Breast epithelium (tissue), 4 donors: Measurements from ENCODE around the gene TFCP2L1. TPM values are rescaled to one million over a fixed set of nuclear protein-coding genes. Genes with fewer than 3 reads are reported as not detected.

Experiments used
- DNase-seq, 2 donors: peaks; one replicate each; pipeline ENCODE4 v3.0.0-alpha.2; 2019; ENCODE audit warnings: low spot score in 2 of 2
- H3K27ac ChIP-seq, 2 donors: fragments of 200-600 bp; sonication (generic) in 1 of 2; one replicate each; pipeline ENCODE4 v1.5.1; 2016 to 2019; ENCODE audit warnings: mild to moderate bottlenecking in 1 of 2
- H3K27me3 ChIP-seq, 2 donors: fragments of 200-600 bp; sonication (generic) in 1 of 2; one replicate each; pipeline versions ENCODE4 v1.5.1 to v1.6.0; 2017 to 2019; ENCODE audit warnings: control low read depth in 1 of 2, mild to moderate bottlenecking in 1 of 2
- H3K36me3 ChIP-seq: fragments of 200-600 bp; one replicate; pipeline ENCODE4 v1.5.1; 2019
- H3K4me1 ChIP-seq, 2 donors: fragments of 200-600 bp; sonication (generic); one replicate each; pipeline ENCODE4 v1.5.1; 2016 to 2019; ENCODE audit warnings: control low read depth in 1 of 2
- H3K4me3 ChIP-seq, 3 donors: fragments of 200-600 bp; sonication (generic); 1 replicate in 2 of 3; 2 replicates in 1 of 3; pipeline ENCODE4 v1.5.1; 2016 to 2019; ENCODE audit warnings: mild to moderate bottlenecking in 3 of 3, moderate library complexity in 2 of 3
- H3K9me3 ChIP-seq, 2 donors: fragments of 200-600 bp; sonication (generic) in 1 of 2; one replicate each; pipeline ENCODE4 v1.5.1; 2016 to 2019; ENCODE audit warnings: control low read depth in 1 of 2
- CTCF ChIP-seq, 3 donors: fragments of 450-650 bp; IDR thresholded peaks; one replicate each; pipeline ENCODE4 v1.5.1; 2016 to 2017; ENCODE audit warnings: antibody characterized with exemption in 3 of 3, mild to moderate bottlenecking in 3 of 3, moderate library complexity in 3 of 3
- POLR2A ChIP-seq: fragments of 450-650 bp; IDR thresholded peaks from one replicate; pipeline ENCODE4 v1.6.1; 2016; ENCODE audit warnings: antibody characterized with exemption, mild to moderate bottlenecking, moderate library complexity
- POLR2AphosphoS5 ChIP-seq, 3 donors: sonication (generic); formaldehyde crosslinking; IDR thresholded peaks; one replicate each; pipeline ENCODE4 v1.6.1; 2017; ENCODE audit warnings: antibody characterized with exemption in 3 of 3
- intact Hi-C: fragments of 100-400 bp; cut with DNase I; formaldehyde crosslinking; loops from one replicate; pipeline ENCODE4 v1.15.1; 2023; ENCODE audit warnings: low total_unique reads
- total RNA-seq, 3 donors: library from RNA; depleted of rRNA; stranded (reverse); fragments of >200 nt; gene quantifications; one replicate each; pipeline ENCODE4 v1.1.0, GENCODE V29; 2016

The TFCP2L1 gene
- total RNA-seq, 3 donors from 2014 or later, result 7.5 to 90.3 (median 8.3) TPM

- H3K27me3 ChIP-seq, result no peaks in the 10 kb centered on the region
- H3K4me1 ChIP-seq, result peaks cover 0 to 6% of the 10 kb centered on the region in 2 donors
- H3K27ac ChIP-seq, result peak overlapping the region in 1 of 2 donors; percentile 42
- DNase-seq, result no peak
- H3K4me3 ChIP-seq, result no peak overlapping the region
- TF ChIP-seq POLR2A (no peak), POLR2AphosphoS5 (IDR thresholded peaks at IDR 0.05) (no peak), CTCF (IDR thresholded peaks at IDR 0.05) (no peak)
- H3K36me3 ChIP-seq, result no peaks in the 10 kb centered on the region
- no peaks in the 10 kb centered on the region for H3K9me3 ChIP-seq
- intact Hi-C loops, result no loop called here
Observed at GRCh38 chr2:121182520-121182919, 102.5 kb downstream of the TFCP2L1 start.

GRCh38 chr2:121179467-121179866, 105.5 kb downstream of the TFCP2L1 start:
- no peak for DNase-seq
- no peaks in the 10 kb centered on the region for H3K4me1 ChIP-seq
- no peaks in the 10 kb centered on the region for H3K27me3 ChIP-seq
- H3K4me3 ChIP-seq, result no peak overlapping the region
- H3K36me3 ChIP-seq, result no peaks in the 10 kb centered on the region
- no peaks in the 10 kb centered on the region for H3K9me3 ChIP-seq
- TF ChIP-seq CTCF (IDR thresholded peaks at IDR 0.05), result no peak
- no peak for TF ChIP-seq POLR2A
- no peak for TF ChIP-seq POLR2AphosphoS5 (IDR thresholded peaks at IDR 0.05)
- H3K27ac ChIP-seq, result no peak overlapping the region
- intact Hi-C loops, result no loop called here

GRCh38 chr2:121178730-121179129, 106.3 kb downstream of the TFCP2L1 start:
- Histone ChIP-seq H3K27ac (no peak overlapping the region), H3K9me3 (no peaks in the 10 kb centered on the region), H3K4me1 (no peaks in the 10 kb centered on the region), H3K4me3 (no peak overlapping the region), H3K27me3 (no peaks in the 10 kb centered on the region), H3K36me3 (no peaks in the 10 kb centered on the region)
- no peak for DNase-seq
- TF ChIP-seq POLR2AphosphoS5 (IDR thresholded peaks at IDR 0.05) (no peak), POLR2A (no peak), CTCF (IDR thresholded peaks at IDR 0.05) (no peak)
- intact Hi-C loops, result no loop called here

- no peaks in the 10 kb centered on the region for H3K27me3 ChIP-seq
- TF ChIP-seq CTCF (IDR thresholded peaks at IDR 0.05), result no peak
- no peak for TF ChIP-seq POLR2AphosphoS5 (IDR thresholded peaks at IDR 0.05)
- no peak for TF ChIP-seq POLR2A
- DNase-seq, result no peak
- H3K4me3 ChIP-seq, result no peak overlapping the region
- H3K27ac ChIP-seq, result no peak overlapping the region
- H3K36me3 ChIP-seq, result no peaks in the 10 kb centered on the region
- H3K9me3 ChIP-seq, result no peaks in the 10 kb centered on the region
- H3K4me1 ChIP-seq, result no peaks in the 10 kb centered on the region
- intact Hi-C loops, result no loop called here
Observed at GRCh38 chr2:121177896-121178295, 107.1 kb downstream of the TFCP2L1 start.

GRCh38 chr2:121175326-121175725, 109.7 kb downstream of the TFCP2L1 start:
- no peak for TF ChIP-seq POLR2AphosphoS5 (IDR thresholded peaks at IDR 0.05)
- TF ChIP-seq POLR2A, result no peak
- TF ChIP-seq CTCF (IDR thresholded peaks at IDR 0.05), result no peak

More at GRCh38 chr2:121175326-121175725, 109.7 kb downstream of the TFCP2L1 start:
- no peaks in the 10 kb centered on the region for H3K27me3 ChIP-seq
- peaks cover 0 to 8% of the 10 kb centered on the region in 2 donors for H3K9me3 ChIP-seq
- H3K4me1 ChIP-seq, result no peaks in the 10 kb centered on the region
- H3K36me3 ChIP-seq, result no peaks in the 10 kb centered on the region
- intact Hi-C loops, result no loop called here
- no peak overlapping the region for H3K4me3 ChIP-seq
- peak overlapping the region; percentile 76 to 88 for H3K27ac ChIP-seq
- no peak for DNase-seq
